Ascending aorta (tissue), 2 donors: ENCODE measurements around the gene MET. TPM values are rescaled to one million over a fixed set of nuclear protein-coding genes. Genes with fewer than 3 reads are reported as not detected.
"Not testable (repeated sequence)": the region's sequence is repeated elsewhere in the genome, so short reads cannot be mapped to it uniquely, and the experiment has no call there.

Experiments used
- DNase-seq, 2 donors: peaks; one replicate each; pipeline ENCODE4 v3.0.0-alpha.2; 2019; ENCODE audit warnings: low spot score in 2 of 2
- H3K27ac ChIP-seq, 2 donors: fragments of 200-600 bp; sonication (generic); one replicate each; pipeline ENCODE4 v1.5.1; 2016 to 2017; ENCODE audit warnings: mild to moderate bottlenecking in 1 of 2
- H3K27me3 ChIP-seq: fragments of 200-600 bp; sonication (generic); one replicate; pipeline ENCODE4 v1.5.1; 2017
- H3K36me3 ChIP-seq, 2 donors: fragments of 200-600 bp; sonication (generic); one replicate each; pipeline ENCODE4 v1.5.1; 2016
- H3K4me1 ChIP-seq, 2 donors: fragments of 200-600 bp; sonication (generic); one replicate each; pipeline ENCODE4 v1.5.1; 2016 to 2017; ENCODE audit warnings: mild to moderate bottlenecking in 1 of 2
- H3K4me3 ChIP-seq, 2 donors: fragments of 200-600 bp; sonication (generic); one replicate each; pipeline ENCODE4 v1.5.1; 2016 to 2017; ENCODE audit warnings: mild to moderate bottlenecking in 1 of 2
- H3K9me3 ChIP-seq, 2 donors: fragments of 200-600 bp; sonication (generic); one replicate each; pipeline ENCODE4 v1.5.1; 2016
- intact Hi-C: fragments of 100-400 bp; cut with DNase I; formaldehyde crosslinking; loops from one replicate; pipeline ENCODE4 v1.15.1; 2023
- total RNA-seq: library from RNA; depleted of rRNA; stranded (reverse); fragments of >200 nt; gene quantifications from one replicate; pipeline ENCODE4 v1.1.0, GENCODE V29; 2016
- TF ChIP-seq, protein P1 (sequence below), 3 experiments: fragments of 200-600 bp in 2 of 3; fragments of 450-650 bp in 1 of 3; sonication (generic) in 2 of 3; IDR thresholded peaks; one replicate each; pipeline ENCODE4 v1.5.1; 2016 to 2019; ENCODE audit warnings: antibody characterized with exemption in 3 of 3, mild to moderate bottlenecking in 1 of 3, moderate library complexity in 1 of 3

The MET gene
- total RNA-seq, 1 donor from 2014 or later: 29.5 TPM

DNA sequence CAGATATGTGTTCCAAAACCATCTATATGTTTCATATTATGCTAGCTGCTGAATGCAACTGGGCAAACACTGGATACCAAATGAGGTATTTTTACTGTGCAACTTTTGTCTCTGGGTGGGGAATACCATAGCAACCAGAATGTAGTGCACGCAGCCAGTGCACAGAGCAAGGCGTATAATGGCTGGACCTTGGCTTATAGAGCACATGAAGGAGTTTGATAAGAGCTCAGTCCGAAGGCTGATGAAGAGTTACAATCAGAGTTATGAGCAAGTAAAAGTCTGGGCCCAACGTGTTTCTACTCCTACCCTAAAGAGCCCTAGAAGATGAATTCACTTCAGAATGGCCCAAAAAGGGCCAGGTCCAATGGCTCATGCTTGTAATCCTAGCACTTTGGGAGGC lies 82.2 kb downstream of the MET start:
- Histone ChIP-seq H3K27me3 (no peaks in the 10 kb centered on the region), H3K4me1 (no peaks in the 10 kb centered on the region), H3K4me3 (no peak overlapping the region), H3K27ac (no peak overlapping the region), H3K36me3 (no peaks in the 10 kb centered on the region), H3K9me3 (no peaks in the 10 kb centered on the region)
- intact Hi-C loops: no loop called here
- DNase-seq: no peak
- TF ChIP-seq, protein P1, sequence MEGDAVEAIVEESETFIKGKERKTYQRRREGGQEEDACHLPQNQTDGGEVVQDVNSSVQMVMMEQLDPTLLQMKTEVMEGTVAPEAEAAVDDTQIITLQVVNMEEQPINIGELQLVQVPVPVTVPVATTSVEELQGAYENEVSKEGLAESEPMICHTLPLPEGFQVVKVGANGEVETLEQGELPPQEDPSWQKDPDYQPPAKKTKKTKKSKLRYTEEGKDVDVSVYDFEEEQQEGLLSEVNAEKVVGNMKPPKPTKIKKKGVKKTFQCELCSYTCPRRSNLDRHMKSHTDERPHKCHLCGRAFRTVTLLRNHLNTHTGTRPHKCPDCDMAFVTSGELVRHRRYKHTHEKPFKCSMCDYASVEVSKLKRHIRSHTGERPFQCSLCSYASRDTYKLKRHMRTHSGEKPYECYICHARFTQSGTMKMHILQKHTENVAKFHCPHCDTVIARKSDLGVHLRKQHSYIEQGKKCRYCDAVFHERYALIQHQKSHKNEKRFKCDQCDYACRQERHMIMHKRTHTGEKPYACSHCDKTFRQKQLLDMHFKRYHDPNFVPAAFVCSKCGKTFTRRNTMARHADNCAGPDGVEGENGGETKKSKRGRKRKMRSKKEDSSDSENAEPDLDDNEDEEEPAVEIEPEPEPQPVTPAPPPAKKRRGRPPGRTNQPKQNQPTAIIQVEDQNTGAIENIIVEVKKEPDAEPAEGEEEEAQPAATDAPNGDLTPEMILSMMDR (IDR thresholded peaks at IDR 0.05): no peak

DNA sequence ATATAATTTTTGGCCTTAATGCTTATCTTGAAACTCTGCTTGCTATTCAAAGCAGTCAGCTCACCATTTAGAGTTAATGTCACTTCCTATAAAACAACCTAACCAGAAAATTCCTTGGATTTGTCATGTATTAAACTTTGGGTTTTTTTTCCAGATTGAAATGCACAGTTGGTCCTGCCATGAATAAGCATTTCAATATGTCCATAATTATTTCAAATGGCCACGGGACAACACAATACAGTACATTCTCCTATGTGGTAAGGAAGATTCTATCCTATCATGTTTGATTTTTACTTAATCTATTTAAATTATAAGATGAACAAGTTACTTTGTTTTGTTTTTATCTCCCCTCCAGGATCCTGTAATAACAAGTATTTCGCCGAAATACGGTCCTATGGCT lies 85.3 kb downstream of the MET start:
- intact Hi-C loops: no loop called here
- no peak for DNase-seq
- H3K9me3 ChIP-seq: no peaks in the 10 kb centered on the region
- H3K4me3 ChIP-seq: no peak overlapping the region
- no peak overlapping the region for H3K27ac ChIP-seq
- TF ChIP-seq, protein P1 (IDR thresholded peaks at IDR 0.05): no peak
- H3K4me1 ChIP-seq: peaks cover 0 to 5% of the 10 kb centered on the region in 2 donors
- H3K27me3 ChIP-seq: no peaks in the 10 kb centered on the region
- H3K36me3 ChIP-seq: no peaks in the 10 kb centered on the region

DNA sequence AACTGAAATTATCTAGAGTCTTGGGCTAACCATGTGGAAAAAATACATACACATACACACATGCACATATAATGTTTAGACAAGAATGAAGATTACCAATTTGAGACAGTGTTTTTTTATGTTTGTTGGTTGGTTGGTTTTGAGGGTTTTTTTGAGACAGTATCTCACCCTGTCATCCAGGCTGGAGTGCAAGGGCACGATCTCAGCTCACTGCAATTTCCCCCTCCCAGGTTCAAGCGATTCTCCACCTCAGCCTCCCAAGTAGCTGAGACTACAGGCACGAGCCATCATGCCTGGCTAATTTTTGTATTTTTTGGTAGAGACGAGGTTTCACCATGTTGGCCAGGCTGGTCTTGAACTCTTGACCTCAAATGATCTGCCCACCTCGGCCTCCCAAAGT lies 87.6 kb downstream of the MET start:
- H3K27me3 ChIP-seq, H3K9me3 ChIP-seq, H3K27ac ChIP-seq, intact Hi-C loops, H3K36me3 ChIP-seq, DNase-seq, H3K4me1 ChIP-seq, H3K4me3 ChIP-seq: not testable (repeated sequence)

DNA sequence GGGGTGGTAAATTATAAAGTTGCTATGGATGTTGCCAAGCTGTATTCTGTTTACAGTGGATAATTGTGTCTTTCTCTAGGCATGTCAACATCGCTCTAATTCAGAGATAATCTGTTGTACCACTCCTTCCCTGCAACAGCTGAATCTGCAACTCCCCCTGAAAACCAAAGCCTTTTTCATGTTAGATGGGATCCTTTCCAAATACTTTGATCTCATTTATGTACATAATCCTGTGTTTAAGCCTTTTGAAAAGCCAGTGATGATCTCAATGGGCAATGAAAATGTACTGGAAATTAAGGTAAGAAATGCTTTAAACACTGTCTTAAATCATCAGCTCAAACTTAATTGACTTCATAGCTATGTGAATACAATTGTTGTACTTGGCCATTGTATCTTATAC lies 91.0 kb downstream of the MET start:
- Histone ChIP-seq H3K36me3 (no peaks in the 10 kb centered on the region), H3K27ac (no peak overlapping the region), H3K4me1 (peaks cover 0 to 5% of the 10 kb centered on the region in 2 donors), H3K27me3 (no peaks in the 10 kb centered on the region), H3K4me3 (no peak overlapping the region), H3K9me3 (no peaks in the 10 kb centered on the region)
- DNase-seq: no peak
- intact Hi-C loops: no loop called here
- TF ChIP-seq, protein P1 (IDR thresholded peaks at IDR 0.05): no peak

DNA sequence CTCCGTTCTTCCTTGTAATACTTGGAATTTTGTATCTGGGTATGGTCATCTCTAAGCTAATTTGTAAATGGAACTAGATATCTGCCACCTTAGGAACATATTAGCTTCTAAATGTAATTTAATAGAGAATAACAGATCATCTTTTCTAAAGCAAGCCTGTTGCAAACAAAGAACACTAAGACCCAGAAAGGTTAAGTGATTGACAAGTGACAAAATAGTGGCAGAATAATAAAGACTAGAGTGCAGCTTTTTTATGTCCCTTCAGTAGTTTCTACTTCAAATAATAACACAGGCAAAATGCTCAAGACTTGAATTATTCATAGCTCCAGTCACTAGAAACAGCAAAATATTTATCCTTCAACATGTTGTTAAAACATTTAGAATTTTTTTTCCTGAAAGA lies 91.7 kb downstream of the MET start:
- no peaks in the 10 kb centered on the region for H3K36me3 ChIP-seq
- H3K4me1 ChIP-seq: peaks cover 0 to 5% of the 10 kb centered on the region in 2 donors
- no peaks in the 10 kb centered on the region for H3K27me3 ChIP-seq
- H3K4me3 ChIP-seq: no peak overlapping the region
- intact Hi-C loops: no loop called here
- TF ChIP-seq, protein P1 (IDR thresholded peaks at IDR 0.05): no peak
- H3K9me3 ChIP-seq: no peaks in the 10 kb centered on the region
- no peak for DNase-seq
- H3K27ac ChIP-seq: no peak overlapping the region

DNA sequence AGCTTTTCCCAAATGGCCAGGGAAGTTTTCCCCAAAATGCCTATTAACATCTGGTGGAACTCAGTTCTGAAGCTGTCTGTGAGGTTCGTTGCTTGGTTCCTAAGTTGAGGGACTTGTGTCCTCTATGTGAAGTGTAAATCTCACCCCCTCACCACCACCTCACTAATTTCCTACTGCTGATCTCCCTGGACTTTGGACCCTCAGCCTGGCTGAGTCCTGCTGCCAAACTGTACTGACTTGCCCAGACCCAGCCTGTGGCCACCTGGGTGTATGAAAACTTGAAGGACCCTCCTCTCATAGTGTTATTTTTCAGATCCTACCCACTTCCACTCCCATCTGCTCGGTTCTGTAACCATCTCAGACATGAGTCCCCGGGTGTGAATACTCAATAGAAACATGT lies 94.9 kb downstream of the MET start:
- Histone ChIP-seq H3K27ac (no peak overlapping the region), H3K4me3 (no peak overlapping the region), H3K27me3 (no peaks in the 10 kb centered on the region), H3K36me3 (no peaks in the 10 kb centered on the region), H3K9me3 (no peaks in the 10 kb centered on the region), H3K4me1 (peaks cover 0 to 2% of the 10 kb centered on the region in 2 donors)
- TF ChIP-seq, protein P1 (IDR thresholded peaks at IDR 0.05): no peak
- no peak for DNase-seq
- intact Hi-C loops: no loop called here
